RWPE2 (cell line): Measurements from ENCODE around the gene MYLK4.

ENCODE experiments used
- ATAC-seq: fragments of 200-7000 bp; cut with Tn5 transposase; 3 replicates; pipeline ENCODE4 v1.9.1; 2021; ENCODE audit warnings: low read depth
- DNase-seq: peaks from one replicate; pipeline ENCODE4 v3.0.0-alpha.2; 2020; ENCODE audit warnings: low spot score
- H3K27ac ChIP-seq: fragments of 450-650 bp; 2 replicates; pipeline ENCODE4 v1.5.1; 2017; ENCODE audit warnings: mild to moderate bottlenecking; ENCODE audit not compliant: poor library complexity, severe bottlenecking
- H3K27me3 ChIP-seq: fragments of 250-450 bp; sonication (Bioruptor Pico); 2 replicates; pipeline ENCODE4 v1.5.1; 2021; ENCODE audit warnings: mild to moderate bottlenecking, moderate library complexity; ENCODE audit not compliant: insufficient read depth, poor library complexity, severe bottlenecking
- H3K36me3 ChIP-seq: fragments of 250-450 bp; sonication (Bioruptor Pico); 2 replicates; pipeline ENCODE4 v1.5.1; 2020; ENCODE audit warnings: low read depth, mild to moderate bottlenecking, moderate library complexity
- H3K4me1 ChIP-seq: fragments of 250-450 bp; sonication (Bioruptor Pico); 2 replicates; pipeline ENCODE4 v1.5.1; 2021; ENCODE audit warnings: mild to moderate bottlenecking, moderate library complexity; ENCODE audit not compliant: insufficient read depth, poor library complexity, severe bottlenecking
- H3K4me3 ChIP-seq: fragments of 250-450 bp; sonication (Bioruptor Pico); 2 replicates; pipeline ENCODE4 v1.5.1; 2021; ENCODE audit warnings: mild to moderate bottlenecking, moderate library complexity; ENCODE audit not compliant: severe bottlenecking
- H3K9me3 ChIP-seq: fragments of 250-450 bp; sonication (Bioruptor Pico); 2 replicates; pipeline ENCODE4 v1.5.1; 2021; ENCODE audit warnings: mild to moderate bottlenecking, moderate library complexity; ENCODE audit not compliant: severe bottlenecking
- CTCF ChIP-seq: fragments of 450-650 bp; IDR thresholded peaks from one replicate; pipeline ENCODE4 v1.5.1; 2017; ENCODE audit warnings: mild to moderate bottlenecking, moderate library complexity; ENCODE audit not compliant: poor library complexity, severe bottlenecking

Gene MYLK4

GRCh38 chr6:2738373-2738979, 12.2 kb downstream of the MYLK4 start:
- Histone ChIP-seq H3K4me3 (no peak overlapping the region), H3K9me3 (no peaks in the 10 kb centered on the region), H3K36me3 (no peaks in the 10 kb centered on the region), H3K4me1 (no peaks in the 10 kb centered on the region), H3K27ac (no peak overlapping the region), H3K27me3 (no peaks in the 10 kb centered on the region)
- DNase-seq (no peak), ATAC-seq (peak; percentile 51; the same call in 1 of the 3 replicates)
- TF ChIP-seq CTCF = peak; percentile 84

DNA sequence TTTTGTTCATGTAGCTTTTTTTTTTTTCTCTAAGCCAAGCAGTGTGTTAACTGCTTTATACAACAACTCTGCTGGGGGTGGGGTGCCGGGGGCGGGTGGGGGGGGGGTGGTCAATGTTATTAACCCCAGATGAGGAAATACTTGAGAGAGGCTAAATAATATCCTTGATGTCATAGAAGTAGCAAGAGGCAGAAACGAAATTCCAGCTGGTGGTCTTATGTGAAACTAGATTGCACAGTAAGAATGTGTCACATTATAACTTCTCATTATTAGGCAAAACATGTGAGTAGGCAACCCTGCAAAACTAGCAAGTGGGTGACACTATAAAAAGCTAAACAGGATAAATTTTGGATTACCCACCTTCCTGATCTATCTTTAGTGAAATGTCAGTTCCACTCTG, 12.8 kb downstream of the MYLK4 start:
- no peak overlapping the region for H3K4me3 ChIP-seq
- no peaks in the 10 kb centered on the region for H3K27me3 ChIP-seq
- H3K27ac ChIP-seq = no peak overlapping the region
- no peak for DNase-seq
- no peaks in the 10 kb centered on the region for H3K9me3 ChIP-seq
- no peak for ATAC-seq
- H3K4me1 ChIP-seq = no peaks in the 10 kb centered on the region
- no peak for TF ChIP-seq CTCF
- H3K36me3 ChIP-seq = no peaks in the 10 kb centered on the region

GRCh38 chr6:2734488-2735166, 16.1 kb downstream of the MYLK4 start:
- Histone ChIP-seq H3K27me3 (no peaks in the 10 kb centered on the region), H3K27ac (no peak overlapping the region), H3K9me3 (no peaks in the 10 kb centered on the region), H3K36me3 (no peaks in the 10 kb centered on the region), H3K4me1 (no peaks in the 10 kb centered on the region), H3K4me3 (no peak overlapping the region)
- TF ChIP-seq CTCF = no peak
- ATAC-seq = no peak
- no peak for DNase-seq

GRCh38 chr6:2733736-2734480, 16.8 kb downstream of the MYLK4 start:
- Histone ChIP-seq H3K27ac (no peak overlapping the region), H3K27me3 (no peaks in the 10 kb centered on the region), H3K4me1 (no peaks in the 10 kb centered on the region), H3K4me3 (no peak overlapping the region), H3K36me3 (no peaks in the 10 kb centered on the region), H3K9me3 (no peaks in the 10 kb centered on the region)
- TF ChIP-seq CTCF = no peak
- DNase-seq = no peak
- ATAC-seq = no peak

DNA sequence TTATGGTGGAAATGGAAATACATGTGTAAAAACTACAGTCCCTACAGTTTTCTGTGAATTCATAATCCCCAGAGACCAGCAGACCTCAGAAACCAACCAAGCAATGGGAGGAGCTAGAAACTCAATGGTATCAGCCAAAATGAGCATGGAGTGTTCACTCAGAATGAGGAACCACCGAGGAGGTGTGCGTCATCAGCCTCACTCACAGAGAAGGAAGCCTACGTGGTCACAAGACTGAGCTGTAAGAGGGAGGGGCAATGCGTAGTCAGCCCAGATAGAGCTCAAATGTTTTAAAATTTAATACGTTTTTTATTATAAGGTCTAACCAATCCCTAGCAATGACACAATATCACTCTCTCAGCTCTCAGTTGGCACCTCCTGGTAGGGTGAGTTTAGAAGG, 17.4 kb downstream of the MYLK4 start:
- ATAC-seq = no peak

More for the DNA sequence above, 17.4 kb downstream of the MYLK4 start:
- Histone ChIP-seq H3K4me1 (no peaks in the 10 kb centered on the region), H3K27ac (no peak overlapping the region), H3K4me3 (no peak overlapping the region), H3K9me3 (no peaks in the 10 kb centered on the region), H3K36me3 (no peaks in the 10 kb centered on the region), H3K27me3 (no peaks in the 10 kb centered on the region)
- no peak for DNase-seq
- no peak for TF ChIP-seq CTCF
